Activated effector memory CD4-positive, alpha-beta T cell treated with Interleukin-2 at 50 U/mL for 16 hours (primary cell): Measurements from ENCODE around the gene ABCD3.
"Not testable (repeated sequence)": the region's sequence is repeated elsewhere in the genome, so short reads cannot be mapped to it uniquely, and the experiment has no call there.

Source experiments
- DNase-seq: peaks from one replicate; pipeline ENCODE4 v3.0.0-alpha.2; 2020

ABCD3 gene

GRCh38 chr1:94416901-94417727 lies 1.1 kb upstream of the ABCD3 start:
- DNase-seq: no peak

GRCh38 chr1:94417728-94417977 lies 536 bp upstream of the ABCD3 start:
- DNase-seq: no peak

GRCh38 chr1:94418664-94419655 lies 771 bp downstream of the ABCD3 start:
- no peak for DNase-seq

- no peak for DNase-seq
These were observed 4.1 kb downstream of the ABCD3 start for GRCh38 chr1:94422115-94422820.

GRCh38 chr1:94425821-94426484 lies 7.8 kb downstream of the ABCD3 start:
- no peak for DNase-seq

- DNase-seq: not testable (repeated sequence)
These were observed 8.3 kb downstream of the ABCD3 start for GRCh38 chr1:94426485-94426870.

- DNase-seq: no peak
These were observed 10.3 kb downstream of the ABCD3 start for GRCh38 chr1:94428441-94428840.

GRCh38 chr1:94428927-94429528 lies 10.8 kb downstream of the ABCD3 start:
- not testable (repeated sequence) for DNase-seq

GRCh38 chr1:94430066-94430465 lies 11.9 kb downstream of the ABCD3 start:
- not testable (repeated sequence) for DNase-seq

- DNase-seq: no peak
These were observed 15.7 kb downstream of the ABCD3 start for GRCh38 chr1:94433866-94434265.

GRCh38 chr1:94434365-94435045 lies 16.3 kb downstream of the ABCD3 start:
- DNase-seq: no peak

- no peak for DNase-seq
These were observed 20.6 kb downstream of the ABCD3 start for GRCh38 chr1:94438692-94439276.

- no peak for DNase-seq
These were observed 21.9 kb downstream of the ABCD3 start for GRCh38 chr1:94440088-94440487.

GRCh38 chr1:94443067-94443466 lies 24.9 kb downstream of the ABCD3 start:
- DNase-seq: not testable (repeated sequence)

- not testable (repeated sequence) for DNase-seq
These were observed 26.6 kb downstream of the ABCD3 start for GRCh38 chr1:94444819-94445218.

GRCh38 chr1:94445733-94446132 lies 27.5 kb downstream of the ABCD3 start:
- not testable (repeated sequence) for DNase-seq

- DNase-seq: not testable (repeated sequence)
These were observed 28.0 kb downstream of the ABCD3 start for GRCh38 chr1:94446177-94446576.

GRCh38 chr1:94448741-94449140 lies 30.6 kb downstream of the ABCD3 start:
- DNase-seq: not testable (repeated sequence)

GRCh38 chr1:94456736-94457135 lies 38.5 kb downstream of the ABCD3 start:
- no peak for DNase-seq

- DNase-seq: no peak
These were observed 44.4 kb downstream of the ABCD3 start for GRCh38 chr1:94462606-94463005.

GRCh38 chr1:94463056-94463764 lies 45.0 kb downstream of the ABCD3 start:
- DNase-seq: no peak
